ENCODE measurements around the gene ITGAL. TPM values are rescaled to one million over a fixed set of nuclear protein-coding genes. Genes with fewer than 3 reads are reported as not detected.

Gene ITGAL
- total and polyA plus RNA-seq, 2 of the 13 experiments (the other 11 are each of a cell fraction or from before 2014, with no cell fraction given): 0.86 to 1.2 TPM

DNA sequence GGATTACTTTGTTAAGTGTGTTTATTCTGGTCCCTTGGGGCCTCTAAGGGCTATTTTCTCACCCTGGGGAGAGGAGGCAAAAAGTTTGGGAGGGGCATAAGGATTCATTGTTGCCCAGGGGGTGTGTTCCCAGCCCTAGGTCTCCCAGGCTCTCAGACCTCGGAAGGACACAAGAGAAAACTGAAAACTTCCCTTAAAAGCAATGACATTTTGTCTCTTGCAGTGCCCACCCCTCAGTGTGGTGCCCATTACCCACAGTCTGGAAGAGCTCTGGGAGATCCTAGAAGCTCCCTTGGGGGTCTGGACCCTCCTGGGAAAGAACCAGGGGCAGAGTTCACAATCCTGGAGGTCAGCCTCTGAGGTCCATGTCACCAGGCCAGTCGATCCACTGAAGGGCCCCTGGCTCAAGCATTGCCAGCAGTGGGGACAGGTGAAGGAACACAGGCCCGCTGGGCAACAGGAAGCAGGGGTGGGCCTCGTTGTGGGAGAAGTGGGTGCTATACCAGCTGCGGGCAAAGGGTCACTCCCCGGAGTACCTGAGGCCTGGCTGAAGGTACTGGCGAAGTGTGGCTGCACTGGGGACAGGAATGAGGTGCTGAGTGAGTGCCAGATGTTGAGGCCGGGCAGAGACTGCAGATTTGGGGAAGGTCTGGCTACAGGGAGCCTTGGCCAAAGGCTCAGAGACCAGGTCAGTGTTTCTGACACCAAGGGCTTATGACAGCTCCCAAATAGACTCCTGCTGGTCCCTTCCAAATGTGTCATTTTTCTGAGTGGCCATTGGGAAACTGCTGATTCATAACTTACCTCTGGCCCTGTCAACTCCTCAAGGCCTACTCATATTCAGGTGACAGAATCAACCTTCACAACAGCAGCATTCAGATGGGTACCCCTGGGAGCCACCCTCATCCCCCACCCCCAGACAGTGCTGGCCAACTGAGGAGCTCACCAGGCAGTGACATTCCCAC, 66.7 kb downstream of the ITGAL start (continued):
- 0 out of 2 replicates have a peak, but pooled peaks have one; percentile 20 for TF ChIP-seq PITX1 (CRISPR knock-in tag; IDR thresholded peaks at IDR 0.05)
- TF ChIP-seq WIZ (CRISPR knock-in tag; IDR thresholded peaks at IDR 0.05): 0 out of 2 replicates have a peak, but pooled peaks have one; percentile 40
- TF ChIP-seq, protein P1, sequence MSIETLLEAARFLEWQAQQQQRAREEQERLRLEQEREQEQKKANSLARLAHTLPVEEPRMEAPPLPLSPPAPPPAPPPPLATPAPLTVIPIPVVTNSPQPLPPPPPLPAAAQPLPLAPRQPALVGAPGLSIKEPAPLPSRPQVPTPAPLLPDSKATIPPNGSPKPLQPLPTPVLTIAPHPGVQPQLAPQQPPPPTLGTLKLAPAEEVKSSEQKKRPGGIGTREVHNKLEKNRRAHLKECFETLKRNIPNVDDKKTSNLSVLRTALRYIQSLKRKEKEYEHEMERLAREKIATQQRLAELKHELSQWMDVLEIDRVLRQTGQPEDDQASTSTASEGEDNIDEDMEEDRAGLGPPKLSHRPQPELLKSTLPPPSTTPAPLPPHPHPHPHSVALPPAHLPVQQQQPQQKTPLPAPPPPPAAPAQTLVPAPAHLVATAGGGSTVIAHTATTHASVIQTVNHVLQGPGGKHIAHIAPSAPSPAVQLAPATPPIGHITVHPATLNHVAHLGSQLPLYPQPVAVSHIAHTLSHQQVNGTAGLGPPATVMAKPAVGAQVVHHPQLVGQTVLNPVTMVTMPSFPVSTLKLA (IDR thresholded peaks at IDR 0.05): no peak
- TF ChIP-seq, protein P2, sequence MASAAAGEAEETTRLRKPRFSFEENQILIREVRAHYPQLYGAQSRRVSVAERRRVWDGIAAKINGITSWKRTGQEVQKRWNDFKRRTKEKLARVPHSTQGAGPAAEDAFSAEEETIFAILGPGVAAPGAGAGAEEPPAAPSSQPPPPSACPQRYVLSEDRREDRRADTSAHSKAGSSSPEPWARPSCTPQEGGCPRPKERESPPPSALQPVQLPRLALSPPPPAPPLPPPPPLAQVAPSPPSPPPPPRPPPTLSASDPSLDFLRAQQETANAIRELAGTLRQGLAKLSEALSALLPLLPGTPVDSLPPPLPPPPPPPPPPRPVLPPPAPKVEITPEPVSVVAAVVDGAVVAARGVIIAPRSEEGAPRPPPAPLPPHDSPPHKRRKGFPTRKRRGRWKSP (CRISPR knock-in tag; IDR thresholded peaks at IDR 0.05): no peak
- TF ChIP-seq NBN (conservative IDR thresholded peaks at IDR 0.05): no peak
- TF ChIP-seq, protein P3, sequence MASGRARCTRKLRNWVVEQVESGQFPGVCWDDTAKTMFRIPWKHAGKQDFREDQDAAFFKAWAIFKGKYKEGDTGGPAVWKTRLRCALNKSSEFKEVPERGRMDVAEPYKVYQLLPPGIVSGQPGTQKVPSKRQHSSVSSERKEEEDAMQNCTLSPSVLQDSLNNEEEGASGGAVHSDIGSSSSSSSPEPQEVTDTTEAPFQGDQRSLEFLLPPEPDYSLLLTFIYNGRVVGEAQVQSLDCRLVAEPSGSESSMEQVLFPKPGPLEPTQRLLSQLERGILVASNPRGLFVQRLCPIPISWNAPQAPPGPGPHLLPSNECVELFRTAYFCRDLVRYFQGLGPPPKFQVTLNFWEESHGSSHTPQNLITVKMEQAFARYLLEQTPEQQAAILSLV (CRISPR knock-in tag; IDR thresholded peaks at IDR 0.05; ENCODE audit: borderline replicate concordance): 0 out of 2 replicates have a peak, but pooled peaks have one; percentile 30
- TF ChIP-seq, protein P4, sequence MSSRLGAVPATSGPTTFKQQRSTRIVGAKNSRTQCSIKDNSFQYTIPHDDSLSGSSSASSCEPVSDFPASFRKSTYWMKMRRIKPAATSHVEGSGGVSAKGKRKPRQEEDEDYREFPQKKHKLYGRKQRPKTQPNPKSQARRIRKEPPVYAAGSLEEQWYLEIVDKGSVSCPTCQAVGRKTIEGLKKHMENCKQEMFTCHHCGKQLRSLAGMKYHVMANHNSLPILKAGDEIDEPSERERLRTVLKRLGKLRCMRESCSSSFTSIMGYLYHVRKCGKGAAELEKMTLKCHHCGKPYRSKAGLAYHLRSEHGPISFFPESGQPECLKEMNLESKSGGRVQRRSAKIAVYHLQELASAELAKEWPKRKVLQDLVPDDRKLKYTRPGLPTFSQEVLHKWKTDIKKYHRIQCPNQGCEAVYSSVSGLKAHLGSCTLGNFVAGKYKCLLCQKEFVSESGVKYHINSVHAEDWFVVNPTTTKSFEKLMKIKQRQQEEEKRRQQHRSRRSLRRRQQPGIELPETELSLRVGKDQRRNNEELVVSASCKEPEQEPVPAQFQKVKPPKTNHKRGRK (CRISPR knock-in tag; IDR thresholded peaks at IDR 0.05): no peak
- TF ChIP-seq MYNN (CRISPR knock-in tag; IDR thresholded peaks at IDR 0.05; ENCODE audit: low read depth): no peak
- TF ChIP-seq, protein P5, sequence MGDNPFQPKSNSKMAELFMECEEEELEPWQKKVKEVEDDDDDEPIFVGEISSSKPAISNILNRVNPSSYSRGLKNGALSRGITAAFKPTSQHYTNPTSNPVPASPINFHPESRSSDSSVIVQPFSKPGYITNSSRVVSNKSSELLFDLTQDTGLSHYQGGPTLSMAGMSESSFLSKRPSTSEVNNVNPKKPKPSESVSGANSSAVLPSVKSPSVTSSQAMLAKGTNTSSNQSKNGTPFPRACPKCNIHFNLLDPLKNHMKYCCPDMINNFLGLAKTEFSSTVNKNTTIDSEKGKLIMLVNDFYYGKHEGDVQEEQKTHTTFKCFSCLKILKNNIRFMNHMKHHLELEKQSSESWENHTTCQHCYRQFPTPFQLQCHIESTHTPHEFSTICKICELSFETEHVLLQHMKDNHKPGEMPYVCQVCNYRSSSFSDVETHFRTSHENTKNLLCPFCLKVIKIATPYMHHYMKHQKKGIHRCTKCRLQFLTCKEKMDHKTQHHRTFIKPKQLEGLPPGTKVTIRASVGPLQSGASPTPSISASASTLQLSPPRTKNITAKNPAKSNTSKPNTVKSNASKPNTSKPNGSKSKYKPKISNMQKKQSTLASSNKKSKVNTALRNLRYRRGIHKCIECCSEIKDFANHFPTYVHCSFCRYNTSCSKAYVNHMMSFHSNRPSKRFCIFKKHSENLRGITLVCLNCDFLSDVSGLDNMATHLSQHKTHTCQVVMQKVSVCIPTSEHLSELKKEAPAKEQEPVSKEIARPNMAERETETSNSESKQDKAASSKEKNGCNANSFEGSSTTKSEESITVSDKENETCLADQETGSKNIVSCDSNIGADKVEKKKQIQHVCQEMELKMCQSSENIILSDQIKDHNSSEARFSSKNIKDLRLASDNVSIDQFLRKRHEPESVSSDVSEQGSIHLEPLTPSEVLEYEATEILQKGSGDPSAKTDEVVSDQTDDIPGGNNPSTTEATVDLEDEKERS (CRISPR knock-in tag; IDR thresholded peaks at IDR 0.05): peak; percentile 67; the same call in 1 of the 2 replicates
- TF ChIP-seq ZNF709 (CRISPR knock-in tag; IDR thresholded peaks at IDR 0.05): no peak
- TF ChIP-seq, protein P6, sequence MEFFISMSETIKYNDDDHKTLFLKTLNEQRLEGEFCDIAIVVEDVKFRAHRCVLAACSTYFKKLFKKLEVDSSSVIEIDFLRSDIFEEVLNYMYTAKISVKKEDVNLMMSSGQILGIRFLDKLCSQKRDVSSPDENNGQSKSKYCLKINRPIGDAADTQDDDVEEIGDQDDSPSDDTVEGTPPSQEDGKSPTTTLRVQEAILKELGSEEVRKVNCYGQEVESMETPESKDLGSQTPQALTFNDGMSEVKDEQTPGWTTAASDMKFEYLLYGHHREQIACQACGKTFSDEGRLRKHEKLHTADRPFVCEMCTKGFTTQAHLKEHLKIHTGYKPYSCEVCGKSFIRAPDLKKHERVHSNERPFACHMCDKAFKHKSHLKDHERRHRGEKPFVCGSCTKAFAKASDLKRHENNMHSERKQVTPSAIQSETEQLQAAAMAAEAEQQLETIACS (CRISPR knock-in tag; IDR thresholded peaks at IDR 0.05): no peak
- peak; percentile 81; the same call in 1 of the 2 replicates for TF ChIP-seq ZNF572 (CRISPR knock-in tag; IDR thresholded peaks at IDR 0.05)
- TF ChIP-seq, protein P7, sequence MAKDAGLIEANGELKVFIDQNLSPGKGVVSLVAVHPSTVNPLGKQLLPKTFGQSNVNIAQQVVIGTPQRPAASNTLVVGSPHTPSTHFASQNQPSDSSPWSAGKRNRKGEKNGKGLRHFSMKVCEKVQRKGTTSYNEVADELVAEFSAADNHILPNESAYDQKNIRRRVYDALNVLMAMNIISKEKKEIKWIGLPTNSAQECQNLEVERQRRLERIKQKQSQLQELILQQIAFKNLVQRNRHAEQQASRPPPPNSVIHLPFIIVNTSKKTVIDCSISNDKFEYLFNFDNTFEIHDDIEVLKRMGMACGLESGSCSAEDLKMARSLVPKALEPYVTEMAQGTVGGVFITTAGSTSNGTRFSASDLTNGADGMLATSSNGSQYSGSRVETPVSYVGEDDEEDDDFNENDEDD (CRISPR knock-in tag; IDR thresholded peaks at IDR 0.05; ENCODE audit: borderline replicate concordance): no peak
